Ishikawa (cell line): ENCODE measurements around the gene TNFSF11.

ENCODE experiments used
- CEBPB ChIP-seq: IDR thresholded peaks from 2 replicates; pipeline ENCODE4 v1.6.1; 2012
- EGR1 ChIP-seq: IDR thresholded peaks from 2 replicates; pipeline ENCODE4 v1.6.1; 2012
- EP300 ChIP-seq: IDR thresholded peaks from 2 replicates; pipeline ENCODE4 v1.6.1; 2012; ENCODE audit warnings: borderline replicate concordance
- FOXM1 ChIP-seq: IDR thresholded peaks from 2 replicates; pipeline ENCODE4 v1.6.1; 2012; ENCODE audit warnings: low read depth, borderline replicate concordance
- NFIC ChIP-seq: IDR thresholded peaks from 2 replicates; pipeline ENCODE4 v1.6.1; 2012
- TAF1 ChIP-seq: IDR thresholded peaks from 2 replicates; pipeline ENCODE4 v1.6.1; 2012; ENCODE audit warnings: low read depth, mild to moderate bottlenecking
- TCF12 ChIP-seq: IDR thresholded peaks from 2 replicates; pipeline ENCODE4 v1.6.1; 2012; ENCODE audit warnings: low read depth
- YY1 ChIP-seq: IDR thresholded peaks from 2 replicates; pipeline ENCODE4 v1.6.1; 2012; ENCODE audit warnings: low read depth
- ZBTB7A ChIP-seq: IDR thresholded peaks from 2 replicates; pipeline ENCODE4 v1.6.1; 2012; ENCODE audit warnings: low read depth
- TF ChIP-seq, protein P1 (sequence below): IDR thresholded peaks from 2 replicates; pipeline ENCODE4 v1.6.1; 2012; ENCODE audit warnings: low read depth, mild to moderate bottlenecking
- TF ChIP-seq, protein P2 (sequence below): IDR thresholded peaks from 2 replicates; pipeline ENCODE4 v1.6.1; 2012
- TF ChIP-seq, protein P3 (sequence below): IDR thresholded peaks from 2 replicates; pipeline ENCODE4 v1.6.1; 2012

DNA sequence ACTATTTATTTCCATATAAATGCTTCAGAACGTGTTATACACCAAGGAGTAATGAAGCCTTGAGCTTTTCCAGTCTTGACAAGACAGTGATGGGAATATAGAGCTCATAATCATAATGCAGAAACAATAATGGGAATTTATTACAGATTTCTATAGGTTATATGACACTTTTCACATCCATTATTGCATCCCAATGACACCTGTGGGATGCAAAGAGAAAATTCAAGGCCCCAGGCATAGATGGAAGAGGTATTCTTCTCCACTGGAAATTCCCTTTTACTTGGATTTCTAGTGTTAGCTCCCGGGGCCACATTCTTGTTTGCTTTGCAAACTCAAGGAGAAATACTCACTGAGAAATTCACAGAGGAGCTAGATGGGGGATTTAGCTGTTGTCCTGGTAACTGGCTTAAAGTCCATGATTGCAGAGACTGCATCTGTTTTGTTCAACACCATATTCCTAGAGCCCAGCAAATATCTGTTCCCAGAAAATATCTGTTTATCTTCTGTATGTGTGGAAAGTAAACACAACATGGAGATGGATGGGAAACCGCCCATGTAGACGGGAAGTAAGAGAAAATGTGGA is 30.6 kb upstream of the TNFSF11 start:
- TF ChIP-seq NFIC = no peak
- TF ChIP-seq, protein P1, sequence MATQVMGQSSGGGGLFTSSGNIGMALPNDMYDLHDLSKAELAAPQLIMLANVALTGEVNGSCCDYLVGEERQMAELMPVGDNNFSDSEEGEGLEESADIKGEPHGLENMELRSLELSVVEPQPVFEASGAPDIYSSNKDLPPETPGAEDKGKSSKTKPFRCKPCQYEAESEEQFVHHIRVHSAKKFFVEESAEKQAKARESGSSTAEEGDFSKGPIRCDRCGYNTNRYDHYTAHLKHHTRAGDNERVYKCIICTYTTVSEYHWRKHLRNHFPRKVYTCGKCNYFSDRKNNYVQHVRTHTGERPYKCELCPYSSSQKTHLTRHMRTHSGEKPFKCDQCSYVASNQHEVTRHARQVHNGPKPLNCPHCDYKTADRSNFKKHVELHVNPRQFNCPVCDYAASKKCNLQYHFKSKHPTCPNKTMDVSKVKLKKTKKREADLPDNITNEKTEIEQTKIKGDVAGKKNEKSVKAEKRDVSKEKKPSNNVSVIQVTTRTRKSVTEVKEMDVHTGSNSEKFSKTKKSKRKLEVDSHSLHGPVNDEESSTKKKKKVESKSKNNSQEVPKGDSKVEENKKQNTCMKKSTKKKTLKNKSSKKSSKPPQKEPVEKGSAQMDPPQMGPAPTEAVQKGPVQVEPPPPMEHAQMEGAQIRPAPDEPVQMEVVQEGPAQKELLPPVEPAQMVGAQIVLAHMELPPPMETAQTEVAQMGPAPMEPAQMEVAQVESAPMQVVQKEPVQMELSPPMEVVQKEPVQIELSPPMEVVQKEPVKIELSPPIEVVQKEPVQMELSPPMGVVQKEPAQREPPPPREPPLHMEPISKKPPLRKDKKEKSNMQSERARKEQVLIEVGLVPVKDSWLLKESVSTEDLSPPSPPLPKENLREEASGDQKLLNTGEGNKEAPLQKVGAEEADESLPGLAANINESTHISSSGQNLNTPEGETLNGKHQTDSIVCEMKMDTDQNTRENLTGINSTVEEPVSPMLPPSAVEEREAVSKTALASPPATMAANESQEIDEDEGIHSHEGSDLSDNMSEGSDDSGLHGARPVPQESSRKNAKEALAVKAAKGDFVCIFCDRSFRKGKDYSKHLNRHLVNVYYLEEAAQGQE = no peak
- no peak for TF ChIP-seq EP300
- TF ChIP-seq, protein P2, sequence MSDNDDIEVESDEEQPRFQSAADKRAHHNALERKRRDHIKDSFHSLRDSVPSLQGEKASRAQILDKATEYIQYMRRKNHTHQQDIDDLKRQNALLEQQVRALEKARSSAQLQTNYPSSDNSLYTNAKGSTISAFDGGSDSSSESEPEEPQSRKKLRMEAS = no peak
- no peak for TF ChIP-seq YY1
- TF ChIP-seq TAF1 = no peak
- TF ChIP-seq TCF12 = no peak
- TF ChIP-seq FOXM1 = no peak
- no peak for TF ChIP-seq CEBPB
- no peak for TF ChIP-seq ZBTB7A
- TF ChIP-seq, protein P3, sequence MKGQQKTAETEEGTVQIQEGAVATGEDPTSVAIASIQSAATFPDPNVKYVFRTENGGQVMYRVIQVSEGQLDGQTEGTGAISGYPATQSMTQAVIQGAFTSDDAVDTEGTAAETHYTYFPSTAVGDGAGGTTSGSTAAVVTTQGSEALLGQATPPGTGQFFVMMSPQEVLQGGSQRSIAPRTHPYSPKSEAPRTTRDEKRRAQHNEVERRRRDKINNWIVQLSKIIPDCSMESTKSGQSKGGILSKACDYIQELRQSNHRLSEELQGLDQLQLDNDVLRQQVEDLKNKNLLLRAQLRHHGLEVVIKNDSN = no peak
- TF ChIP-seq EGR1 = no peak
